Upper lobe of right lung (tissue), 1 donor: ENCODE data around the gene RMI2. TPM values are rescaled to one million over a fixed set of nuclear protein-coding genes. Genes with fewer than 3 reads are reported as not detected.
A peak's percentile ranks its signal among the peaks of the same experiment; 100 is the strongest.

Experiments used
- ATAC-seq: fragments of 200-7000 bp; cut with Tn5 transposase; one replicate; pipeline ENCODE4 v1.9.1; 2020; ENCODE audit warnings: mild to moderate bottlenecking, moderate library complexity
- DNase-seq: peaks from one replicate; pipeline ENCODE4 v3.0.0-alpha.2; 2020
- H3K27ac ChIP-seq: fragments of 200-600 bp; one replicate; pipeline ENCODE4 v1.8.0; 2022
- H3K27me3 ChIP-seq: fragments of 200-600 bp; one replicate; pipeline ENCODE4 v1.8.0; 2022; ENCODE audit warnings: mild to moderate bottlenecking
- H3K36me3 ChIP-seq: fragments of 200-600 bp; one replicate; pipeline ENCODE4 v1.8.0; 2022
- H3K4me1 ChIP-seq: fragments of 200-600 bp; one replicate; pipeline ENCODE4 v1.8.0; 2022
- H3K4me3 ChIP-seq: fragments of 200-600 bp; one replicate; pipeline ENCODE4 v1.8.0; 2022; ENCODE audit warnings: mild to moderate bottlenecking
- H3K9me3 ChIP-seq: fragments of 200-600 bp; one replicate; pipeline ENCODE4 v1.8.0; 2022
- CTCF ChIP-seq: fragments of 200-600 bp; IDR thresholded peaks from one replicate; pipeline ENCODE4 v1.8.0; 2022; ENCODE audit warnings: antibody characterized with exemption
- intact Hi-C: fragments of 100-400 bp; cut with DNase I; formaldehyde crosslinking; loops from one replicate; pipeline ENCODE4 v1.11.0; 2022
- total RNA-seq: library from RNA; stranded (reverse); fragmentation: NEBNext Ultra II Directional; extraction: Animal tissue kit (Norgen Biotek cat#: 25700); gene quantifications from one replicate; pipeline ENCODE4 v1.2.1, GENCODE V29; 2021
- donor health status: DM: no; HTN: yes; CAD: no; lungs with severe emphysema.

Gene RMI2
- total RNA-seq, 1 donor from 2014 or later: 1.2 TPM

GRCh38 chr16:11393366-11393765, 48.1 kb downstream of the RMI2 start:
- no peaks in the 10 kb centered on the region for H3K4me1 ChIP-seq
- DNase-seq (peak; percentile 53), ATAC-seq (no peak)
- no peaks in the 10 kb centered on the region for H3K36me3 ChIP-seq
- TF ChIP-seq CTCF: no peak
- intact Hi-C loops: loop anchor here (10.0 kb wide), 2 partner anchors 261 to 311 kb away; no protein-coding TSS in a partner anchor
- no peaks in the 10 kb centered on the region for H3K27me3 ChIP-seq
- H3K4me3 ChIP-seq: no peak overlapping the region
- no peaks in the 10 kb centered on the region for H3K9me3 ChIP-seq
- H3K27ac ChIP-seq: no peak overlapping the region

GRCh38 chr16:11393861-11394592, 48.8 kb downstream of the RMI2 start:
- H3K27me3 ChIP-seq: no peaks in the 10 kb centered on the region
- no peaks in the 10 kb centered on the region for H3K36me3 ChIP-seq
- DNase-seq (peak; percentile 35), ATAC-seq (no peak)
- H3K4me3 ChIP-seq: no peak overlapping the region
- H3K9me3 ChIP-seq: no peaks in the 10 kb centered on the region
- no peak overlapping the region for H3K27ac ChIP-seq
- TF ChIP-seq CTCF: no peak
- H3K4me1 ChIP-seq: no peaks in the 10 kb centered on the region
- intact Hi-C loops: loop anchor here (10.0 kb wide), 2 partner anchors 261 to 311 kb away; no protein-coding TSS in a partner anchor

GRCh38 chr16:11394593-11394960, 49.3 kb downstream of the RMI2 start:
- no peak for TF ChIP-seq CTCF
- DNase-seq (peak; percentile 31), ATAC-seq (no peak)
- no peaks in the 10 kb centered on the region for H3K9me3 ChIP-seq
- H3K36me3 ChIP-seq: no peaks in the 10 kb centered on the region
- intact Hi-C loops: loop anchor here (10.0 kb wide), 2 partner anchors 260 to 310 kb away; no protein-coding TSS in a partner anchor
- H3K4me3 ChIP-seq: no peak overlapping the region
- H3K27me3 ChIP-seq: no peaks in the 10 kb centered on the region
- H3K4me1 ChIP-seq: no peaks in the 10 kb centered on the region
- H3K27ac ChIP-seq: no peak overlapping the region

GRCh38 chr16:11395008-11395948, 50.0 kb downstream of the RMI2 start:
- intact Hi-C loops: loop anchor here (10.0 kb wide), 2 partner anchors 260 to 310 kb away; no protein-coding TSS in a partner anchor
- DNase-seq (peak; percentile 37), ATAC-seq (no peak)
- Histone ChIP-seq H3K27me3 (no peaks in the 10 kb centered on the region), H3K9me3 (no peaks in the 10 kb centered on the region), H3K27ac (no peak overlapping the region), H3K4me3 (no peak overlapping the region), H3K4me1 (no peaks in the 10 kb centered on the region), H3K36me3 (no peaks in the 10 kb centered on the region)
- no peak for TF ChIP-seq CTCF

GRCh38 chr16:11395949-11396240, 50.6 kb downstream of the RMI2 start:
- H3K9me3 ChIP-seq: no peaks in the 10 kb centered on the region
- H3K36me3 ChIP-seq: no peaks in the 10 kb centered on the region
- TF ChIP-seq CTCF: no peak
- no peak overlapping the region for H3K27ac ChIP-seq
- DNase-seq (no peak), ATAC-seq (no peak)
- no peak overlapping the region for H3K4me3 ChIP-seq
- intact Hi-C loops: loop anchor here (10.0 kb wide), 2 partner anchors 259 to 309 kb away; no protein-coding TSS in a partner anchor
- no peaks in the 10 kb centered on the region for H3K4me1 ChIP-seq
- no peaks in the 10 kb centered on the region for H3K27me3 ChIP-seq
